ENCODE data around the gene NDUFA7.
"Not testable (repeated sequence)": the region's sequence is repeated elsewhere in the genome, so short reads cannot be mapped to it uniquely, and the experiment has no call there.

Gene NDUFA7

DNA sequence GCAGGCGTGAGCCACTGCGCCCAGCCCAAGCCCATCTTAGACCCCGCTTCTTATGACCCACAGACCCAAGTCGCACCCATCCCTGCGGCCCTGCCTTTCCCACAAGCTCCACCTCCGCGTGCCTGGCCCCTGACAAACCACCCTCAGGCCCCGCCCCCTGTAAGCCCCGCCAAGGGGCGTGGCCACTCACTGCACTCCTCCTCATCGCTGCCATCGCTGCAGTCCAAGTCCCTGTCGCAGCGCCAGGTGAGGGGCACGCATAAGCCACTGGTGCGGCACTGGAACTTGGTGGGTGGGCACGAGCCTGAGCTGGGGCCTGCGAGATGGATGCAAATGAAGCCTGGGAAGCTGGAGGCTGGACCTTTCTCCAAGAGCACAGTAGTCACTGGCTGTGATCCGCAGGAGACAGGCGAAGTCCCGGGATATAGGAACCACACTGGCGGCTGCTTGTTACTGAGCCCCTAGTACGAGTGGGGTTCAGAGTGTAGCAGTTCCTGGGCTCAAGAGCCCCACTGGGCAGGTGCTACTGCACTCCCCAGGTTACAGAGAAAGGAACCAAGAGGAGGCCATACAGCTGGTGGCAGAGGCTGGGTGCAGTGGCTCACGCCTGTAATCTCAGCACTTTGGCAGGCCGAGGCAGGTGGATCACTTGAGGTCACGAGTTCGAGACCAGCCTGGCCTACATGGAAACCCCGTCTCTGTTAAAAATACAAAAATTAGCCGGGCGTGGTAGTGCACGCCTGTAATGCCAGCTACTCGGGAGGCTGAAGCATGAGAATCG, 16.1 kb downstream of the NDUFA7 start:
- no peak overlapping the region for H3K27ac ChIP-seq (ENCODE audit: low read depth, low read length)
- peaks cover 3% of the 10 kb centered on the region for H3K79me2 ChIP-seq (ENCODE audit: control insufficient read depth, insufficient read depth, low read length, unreplicated experiment)
- H3K4me1 ChIP-seq (ENCODE audit: control insufficient read depth, insufficient read depth, low read length, unreplicated experiment): no peaks in the 10 kb centered on the region
- H3K36me3 ChIP-seq (ENCODE audit: insufficient read depth, low read length): no peaks in the 10 kb centered on the region
- H3K27me3 ChIP-seq (ENCODE audit: insufficient read depth, low read length): no peaks in the 10 kb centered on the region
- H2AFZ ChIP-seq (ENCODE audit: low read length, unreplicated experiment): no peak overlapping the region
- no peak overlapping the region for H3K4me3 ChIP-seq (ENCODE audit: low read depth, low read length)

DNA sequence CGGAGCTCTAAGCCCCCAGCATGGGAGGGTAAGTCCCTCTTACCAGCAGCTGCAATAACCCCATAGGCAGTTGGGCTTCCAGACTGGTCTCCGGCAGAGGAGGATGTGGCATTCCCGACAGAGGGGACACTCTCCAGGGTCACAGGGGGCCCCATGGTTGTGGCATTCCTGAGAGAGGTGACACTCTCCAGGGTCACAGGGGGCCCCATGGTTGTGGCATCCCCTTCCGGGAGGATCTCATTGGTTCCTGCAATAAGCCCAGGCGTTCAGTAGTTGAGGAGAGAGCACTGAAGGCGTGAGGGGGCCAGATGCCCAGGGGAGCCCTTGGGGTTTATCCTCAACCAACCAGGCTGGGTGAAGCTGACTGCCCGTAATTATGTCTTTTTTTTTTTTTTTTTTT, 18.4 kb downstream of the NDUFA7 start:
- no peak overlapping the region for H3K27ac ChIP-seq (ENCODE audit: low read depth, low read length)
- H3K79me2 ChIP-seq (ENCODE audit: control insufficient read depth, insufficient read depth, low read length, unreplicated experiment): peaks cover 3% of the 10 kb centered on the region
- H3K4me1 ChIP-seq (ENCODE audit: control insufficient read depth, insufficient read depth, low read length, unreplicated experiment): no peaks in the 10 kb centered on the region
- no peak overlapping the region for H2AFZ ChIP-seq (ENCODE audit: low read length, unreplicated experiment)
- H3K36me3 ChIP-seq (ENCODE audit: insufficient read depth, low read length): no peaks in the 10 kb centered on the region
- H3K4me3 ChIP-seq (ENCODE audit: low read depth, low read length): no peak overlapping the region
- H3K27me3 ChIP-seq (ENCODE audit: insufficient read depth, low read length): no peaks in the 10 kb centered on the region

DNA sequence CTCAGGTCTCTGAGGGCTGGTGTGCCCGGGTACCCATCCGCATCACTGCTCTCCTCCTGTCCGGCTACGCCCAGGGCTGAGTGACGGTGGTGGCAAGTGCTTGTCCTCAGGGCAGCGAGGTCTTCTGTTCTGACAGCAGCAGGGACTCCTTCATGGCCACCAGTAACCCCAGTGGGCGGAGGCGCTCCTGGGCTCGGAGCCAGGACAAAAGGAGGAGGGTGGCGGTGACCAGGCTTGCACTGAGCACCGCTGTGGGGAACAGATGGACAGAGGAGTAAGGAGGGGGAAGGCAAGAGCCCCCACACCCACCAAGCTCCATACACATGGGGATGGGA, 18.9 kb downstream of the NDUFA7 start:
- H3K36me3 ChIP-seq (ENCODE audit: insufficient read depth, low read length): no peaks in the 10 kb centered on the region
- no peak overlapping the region for H3K27ac ChIP-seq (ENCODE audit: low read depth, low read length)
- no peaks in the 10 kb centered on the region for H3K4me1 ChIP-seq (ENCODE audit: control insufficient read depth, insufficient read depth, low read length, unreplicated experiment)
- no peaks in the 10 kb centered on the region for H3K79me2 ChIP-seq (ENCODE audit: control insufficient read depth, insufficient read depth, low read length, unreplicated experiment)
- no peak overlapping the region for H2AFZ ChIP-seq (ENCODE audit: low read length, unreplicated experiment)
- H3K27me3 ChIP-seq (ENCODE audit: insufficient read depth, low read length): no peaks in the 10 kb centered on the region
- no peak overlapping the region for H3K4me3 ChIP-seq (ENCODE audit: low read depth, low read length)

DNA sequence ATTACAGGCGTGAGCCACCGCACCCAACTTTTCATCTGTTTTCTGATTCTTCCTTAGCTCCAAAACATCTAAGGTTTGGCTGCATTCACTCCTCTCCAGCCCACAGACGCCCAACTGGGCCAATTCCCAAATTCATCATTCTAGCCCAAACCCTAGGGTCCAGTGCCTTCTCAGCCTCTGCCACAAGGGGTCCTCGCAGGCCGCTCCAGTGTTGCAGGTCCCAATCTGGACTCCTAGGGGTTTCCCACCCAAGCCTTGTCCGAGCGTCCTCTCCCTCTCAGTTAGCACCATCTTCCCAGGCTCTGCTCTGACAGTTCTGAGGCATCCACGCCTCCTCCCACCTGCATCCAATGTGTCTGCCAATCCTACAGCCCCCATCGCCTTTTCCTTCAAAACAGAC, 29.8 kb downstream of the NDUFA7 start:
- not testable (repeated sequence) for H2AFZ ChIP-seq (ENCODE audit: low read length, unreplicated experiment); H3K4me3 ChIP-seq (ENCODE audit: low read depth, low read length); H3K36me3 ChIP-seq (ENCODE audit: insufficient read depth, low read length); H3K27me3 ChIP-seq (ENCODE audit: insufficient read depth, low read length); H3K79me2 ChIP-seq (ENCODE audit: control insufficient read depth, insufficient read depth, low read length, unreplicated experiment); H3K4me1 ChIP-seq (ENCODE audit: control insufficient read depth, insufficient read depth, low read length, unreplicated experiment); H3K27ac ChIP-seq (ENCODE audit: low read depth, low read length)

DNA sequence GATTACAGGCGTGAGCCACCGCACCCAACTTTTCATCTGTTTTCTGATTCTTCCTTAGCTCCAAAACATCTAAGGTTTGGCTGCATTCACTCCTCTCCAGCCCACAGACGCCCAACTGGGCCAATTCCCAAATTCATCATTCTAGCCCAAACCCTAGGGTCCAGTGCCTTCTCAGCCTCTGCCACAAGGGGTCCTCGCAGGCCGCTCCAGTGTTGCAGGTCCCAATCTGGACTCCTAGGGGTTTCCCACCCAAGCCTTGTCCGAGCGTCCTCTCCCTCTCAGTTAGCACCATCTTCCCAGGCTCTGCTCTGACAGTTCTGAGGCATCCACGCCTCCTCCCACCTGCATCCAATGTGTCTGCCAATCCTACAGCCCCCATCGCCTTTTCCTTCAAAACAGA, 44.7 kb downstream of the NDUFA7 start:
- not testable (repeated sequence) for H3K27me3 ChIP-seq (ENCODE audit: insufficient read depth, low read length); H3K36me3 ChIP-seq (ENCODE audit: insufficient read depth, low read length); H3K4me3 ChIP-seq (ENCODE audit: low read depth, low read length); H3K4me1 ChIP-seq (ENCODE audit: control insufficient read depth, insufficient read depth, low read length, unreplicated experiment); H3K27ac ChIP-seq (ENCODE audit: low read depth, low read length); H3K79me2 ChIP-seq (ENCODE audit: control insufficient read depth, insufficient read depth, low read length, unreplicated experiment); H2AFZ ChIP-seq (ENCODE audit: low read length, unreplicated experiment)

DNA sequence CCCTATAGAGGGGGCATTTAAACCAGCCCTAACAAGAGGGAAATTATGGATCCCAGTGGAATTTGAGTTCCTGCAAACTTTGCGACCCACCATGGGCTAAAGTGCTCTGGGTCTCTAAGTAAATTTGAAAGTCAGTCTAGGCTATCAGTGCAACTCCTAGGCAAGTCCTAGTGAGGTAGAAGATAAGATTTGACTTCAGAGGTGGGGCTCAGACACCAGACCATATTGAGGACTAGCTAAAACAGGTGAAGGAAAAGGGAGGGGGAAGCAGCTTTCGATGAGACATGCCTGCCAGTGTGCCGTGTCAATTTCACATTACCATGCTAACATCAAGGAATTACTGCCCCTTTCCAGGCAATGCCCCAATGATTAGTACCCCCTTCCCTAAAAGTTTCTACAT, 51.5 kb downstream of the NDUFA7 start:
- no peak overlapping the region for H2AFZ ChIP-seq (ENCODE audit: low read length, unreplicated experiment)
- H3K4me3 ChIP-seq (ENCODE audit: low read depth, low read length): no peak overlapping the region; the same call in 1 of the 2 replicates
- no peaks in the 10 kb centered on the region for H3K27me3 ChIP-seq (ENCODE audit: insufficient read depth, low read length)
- H3K36me3 ChIP-seq (ENCODE audit: insufficient read depth, low read length): no peaks in the 10 kb centered on the region
- H3K27ac ChIP-seq (ENCODE audit: low read depth, low read length): no peak overlapping the region
- peaks cover 4% of the 10 kb centered on the region for H3K4me1 ChIP-seq (ENCODE audit: control insufficient read depth, insufficient read depth, low read length, unreplicated experiment)
- H3K79me2 ChIP-seq (ENCODE audit: control insufficient read depth, insufficient read depth, low read length, unreplicated experiment): no peaks in the 10 kb centered on the region

DNA sequence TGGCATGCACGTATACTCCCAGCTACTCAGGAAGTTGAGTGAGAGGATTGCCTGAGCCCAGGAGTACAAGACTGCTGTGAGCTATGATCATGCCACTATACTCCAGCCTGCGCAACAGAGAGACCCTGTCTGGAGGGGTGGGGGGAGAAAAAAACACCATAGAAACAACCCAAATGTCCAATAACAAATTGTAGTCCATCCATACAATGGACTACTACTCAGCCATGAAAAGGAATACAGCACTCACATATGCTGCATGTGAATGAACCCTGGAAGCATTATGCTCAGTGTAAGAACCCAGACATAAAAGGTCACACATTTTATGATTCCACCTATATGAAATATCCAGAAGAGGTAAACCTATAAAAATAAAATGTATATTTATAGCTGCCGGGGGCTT, 55.3 kb downstream of the NDUFA7 start:
- Histone ChIP-seq H3K36me3 (ENCODE audit: insufficient read depth, low read length) (no peaks in the 10 kb centered on the region), H3K79me2 (ENCODE audit: control insufficient read depth, insufficient read depth, low read length, unreplicated experiment) (no peaks in the 10 kb centered on the region), H2AFZ (ENCODE audit: low read length, unreplicated experiment) (no peak overlapping the region)

DNA sequence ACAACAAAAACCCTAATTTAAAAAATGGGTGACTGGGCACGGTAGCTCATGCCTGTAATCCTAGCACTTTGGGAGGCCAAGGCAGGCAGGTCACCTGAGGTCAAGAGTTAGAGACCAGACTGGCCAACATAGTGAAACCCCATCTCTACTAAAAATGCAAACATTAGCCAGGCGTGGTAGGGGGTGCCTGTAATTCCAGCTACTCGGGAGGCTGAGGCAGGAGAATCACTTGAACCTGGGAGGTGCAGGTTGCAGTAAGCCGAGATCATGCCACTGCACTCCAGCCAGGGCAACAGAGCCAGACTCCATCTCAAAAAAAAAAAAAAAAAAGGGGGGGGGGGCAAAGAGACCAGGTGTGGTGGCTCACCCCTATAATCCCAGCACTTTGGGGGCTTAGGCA, 56.9 kb downstream of the NDUFA7 start:
- not testable (repeated sequence) for H3K27ac ChIP-seq (ENCODE audit: low read depth, low read length); H3K4me3 ChIP-seq (ENCODE audit: low read depth, low read length); H3K79me2 ChIP-seq (ENCODE audit: control insufficient read depth, insufficient read depth, low read length, unreplicated experiment); H2AFZ ChIP-seq (ENCODE audit: low read length, unreplicated experiment); H3K4me1 ChIP-seq (ENCODE audit: control insufficient read depth, insufficient read depth, low read length, unreplicated experiment); H3K36me3 ChIP-seq (ENCODE audit: insufficient read depth, low read length); H3K27me3 ChIP-seq (ENCODE audit: insufficient read depth, low read length)

More for the DNA sequence above, 55.3 kb downstream of the NDUFA7 start:
- Histone ChIP-seq H3K27ac (ENCODE audit: low read depth, low read length) (no peak overlapping the region), H3K4me3 (ENCODE audit: low read depth, low read length) (no peak overlapping the region), H3K27me3 (ENCODE audit: insufficient read depth, low read length) (no peaks in the 10 kb centered on the region), H3K4me1 (ENCODE audit: control insufficient read depth, insufficient read depth, low read length, unreplicated experiment) (peaks cover 4% of the 10 kb centered on the region)

DNA sequence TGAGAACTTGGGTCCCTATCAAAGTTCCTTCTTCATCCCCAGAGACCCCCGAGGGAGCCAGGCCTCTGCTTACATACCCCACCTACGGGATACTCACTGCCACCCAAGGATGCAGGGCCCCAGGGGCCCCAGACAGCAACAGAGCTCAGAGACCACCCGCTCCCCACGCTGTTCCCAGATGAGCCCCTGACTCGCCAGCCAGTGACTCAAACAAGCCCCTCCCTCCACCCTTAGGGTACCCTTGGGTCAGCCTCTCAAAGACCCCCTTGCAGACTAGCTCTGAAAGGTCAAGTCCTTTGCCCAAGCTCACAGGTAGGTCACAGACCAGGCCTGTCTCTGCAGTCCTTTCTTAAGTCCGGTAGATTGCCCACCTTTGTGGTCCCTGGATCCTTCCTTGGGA, 58.7 kb downstream of the NDUFA7 start:
- Histone ChIP-seq H3K36me3 (ENCODE audit: insufficient read depth, low read length) (no peaks in the 10 kb centered on the region), H3K27ac (ENCODE audit: low read depth, low read length) (no peak overlapping the region), H3K79me2 (ENCODE audit: control insufficient read depth, insufficient read depth, low read length, unreplicated experiment) (no peaks in the 10 kb centered on the region)

DNA sequence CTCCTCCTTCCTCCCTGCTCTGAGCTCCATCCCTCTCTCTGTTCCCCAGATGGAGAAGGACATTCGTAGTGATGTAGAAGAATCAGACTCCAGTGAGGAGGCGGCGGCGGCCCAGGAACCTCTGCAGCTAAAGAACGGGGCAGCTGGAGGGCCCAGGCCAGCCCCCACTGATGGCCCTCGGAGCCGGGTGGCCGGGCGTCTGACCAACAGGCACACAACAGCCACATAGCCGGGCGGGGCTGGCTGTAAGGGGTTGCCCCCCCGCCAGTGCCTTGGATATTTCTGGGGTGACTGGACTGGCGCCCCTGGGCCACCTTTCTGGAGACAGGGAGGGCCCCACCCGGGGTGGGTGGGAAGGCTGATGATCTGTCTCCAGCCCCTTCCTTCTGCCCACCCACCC, 59.3 kb downstream of the NDUFA7 start:
- no peaks in the 10 kb centered on the region for H3K27me3 ChIP-seq (ENCODE audit: insufficient read depth, low read length)
- H3K36me3 ChIP-seq (ENCODE audit: insufficient read depth, low read length): no peaks in the 10 kb centered on the region
- no peak overlapping the region for H3K4me3 ChIP-seq (ENCODE audit: low read depth, low read length)
- no peaks in the 10 kb centered on the region for H3K4me1 ChIP-seq (ENCODE audit: control insufficient read depth, insufficient read depth, low read length, unreplicated experiment)
- H3K27ac ChIP-seq (ENCODE audit: low read depth, low read length): no peak overlapping the region
- no peak overlapping the region for H2AFZ ChIP-seq (ENCODE audit: low read length, unreplicated experiment)
- H3K79me2 ChIP-seq (ENCODE audit: control insufficient read depth, insufficient read depth, low read length, unreplicated experiment): no peaks in the 10 kb centered on the region

More for the DNA sequence above, 58.7 kb downstream of the NDUFA7 start:
- H2AFZ ChIP-seq (ENCODE audit: low read length, unreplicated experiment): no peak overlapping the region
- H3K4me1 ChIP-seq (ENCODE audit: control insufficient read depth, insufficient read depth, low read length, unreplicated experiment): no peaks in the 10 kb centered on the region
- H3K4me3 ChIP-seq (ENCODE audit: low read depth, low read length): no peak overlapping the region
- no peaks in the 10 kb centered on the region for H3K27me3 ChIP-seq (ENCODE audit: insufficient read depth, low read length)

DNA sequence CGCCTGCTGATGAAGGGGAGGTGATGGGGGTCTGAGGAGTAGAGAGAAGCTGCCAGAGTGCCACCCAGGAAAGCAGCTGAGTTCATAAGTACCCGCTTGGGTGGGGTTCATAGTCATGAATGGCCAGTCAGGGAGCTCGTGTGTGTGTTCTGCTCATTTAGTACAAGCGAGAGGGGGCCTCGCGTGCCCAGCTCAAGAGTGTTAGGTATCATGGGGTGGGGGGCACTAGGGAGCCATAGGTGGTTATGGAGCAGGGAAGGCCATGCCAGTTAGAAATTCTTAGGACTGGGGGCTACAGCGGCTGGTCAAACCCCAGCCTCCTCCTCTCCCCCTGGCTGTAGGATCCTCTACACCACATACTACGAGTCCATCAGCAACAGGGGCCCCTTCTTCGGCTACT, 59.8 kb downstream of the NDUFA7 start:
- Histone ChIP-seq H3K4me3 (ENCODE audit: low read depth, low read length) (no peak overlapping the region), H3K36me3 (ENCODE audit: insufficient read depth, low read length) (no peaks in the 10 kb centered on the region), H3K79me2 (ENCODE audit: control insufficient read depth, insufficient read depth, low read length, unreplicated experiment) (no peaks in the 10 kb centered on the region), H3K4me1 (ENCODE audit: control insufficient read depth, insufficient read depth, low read length, unreplicated experiment) (no peaks in the 10 kb centered on the region), H2AFZ (ENCODE audit: low read length, unreplicated experiment) (no peak overlapping the region), H3K27ac (ENCODE audit: low read depth, low read length) (no peak overlapping the region), H3K27me3 (ENCODE audit: insufficient read depth, low read length) (no peaks in the 10 kb centered on the region)
